Astrocyte (in vitro differentiated cells and primary cell): ENCODE results near the gene HHIPL2. TPM values are rescaled to one million over a fixed set of nuclear protein-coding genes. Genes with fewer than 3 reads are reported as not detected.

Experiments
- DNase-seq: peaks from one replicate; pipeline ENCODE4 v3.0.0-alpha.2; 2010; ENCODE audit warnings: low read depth
- FAIRE-seq: peaks from 2 replicates; lab custom pipeline; 2011; peaks lifted over from hg19 to GRCh38; lab: Jason Lieb, UNC
- H2AFZ ChIP-seq: 2 replicates; pipeline ENCODE4 v1.6.0; 2012; ENCODE audit warnings: low read depth, low read length, inconsistent platforms
- H3K27ac ChIP-seq: 2 replicates; pipeline ENCODE4 v1.5.1; 2011; ENCODE audit warnings: low read depth, low read length, inconsistent platforms
- H3K27me3 ChIP-seq: 2 replicates; pipeline ENCODE4 v1.6.0; 2011; ENCODE audit warnings: low read length, inconsistent platforms; ENCODE audit not compliant: insufficient read depth
- H3K36me3 ChIP-seq: 2 replicates; pipeline ENCODE4 v1.5.1; 2011; ENCODE audit warnings: low read length, inconsistent platforms; ENCODE audit not compliant: insufficient read depth
- H3K4me1 ChIP-seq: 2 replicates; pipeline ENCODE4 v1.5.1; 2011; ENCODE audit warnings: low read length, inconsistent platforms; ENCODE audit not compliant: insufficient read depth
- H3K4me2 ChIP-seq: 2 replicates; pipeline ENCODE4 v1.6.0; 2012; ENCODE audit warnings: low read length, inconsistent platforms
- H3K4me3 ChIP-seq: 2 replicates; pipeline ENCODE4 v1.5.1; 2011; ENCODE audit warnings: low read depth, mild to moderate bottlenecking, low read length, inconsistent platforms; ENCODE audit not compliant: insufficient read depth
- H3K79me2 ChIP-seq: 2 replicates; pipeline ENCODE4 v1.6.0; 2012; ENCODE audit warnings: mild to moderate bottlenecking, low read length, inconsistent platforms; ENCODE audit not compliant: insufficient read depth
- H3K9ac ChIP-seq: 2 replicates; pipeline ENCODE4 v1.6.0; 2012; ENCODE audit warnings: mild to moderate bottlenecking, low read length, inconsistent platforms
- H3K9me3 ChIP-seq: 2 replicates; pipeline ENCODE4 v1.5.1; 2012; ENCODE audit warnings: low read depth, mild to moderate bottlenecking, low read length, inconsistent platforms; ENCODE audit not compliant: insufficient read depth
- H4K20me1 ChIP-seq: 2 replicates; pipeline ENCODE4 v1.6.0; 2012; ENCODE audit warnings: low read length, inconsistent platforms; ENCODE audit not compliant: insufficient read depth
- H3K27ac Mint-ChIP-seq: one replicate; pipeline ENCODE4 v1.8.0; 2021; ENCODE audit warnings: mild to moderate bottlenecking, mixed read lengths; ENCODE audit not compliant: unreplicated experiment
- H3K27me3 Mint-ChIP-seq: one replicate; pipeline ENCODE4 v1.8.0; 2021; ENCODE audit warnings: low read depth, mixed read lengths; ENCODE audit not compliant: unreplicated experiment
- H3K36me3 Mint-ChIP-seq: one replicate; pipeline ENCODE4 v1.8.0; 2021; ENCODE audit warnings: low read depth, mixed read lengths; ENCODE audit not compliant: unreplicated experiment
- H3K4me1 Mint-ChIP-seq: one replicate; pipeline ENCODE4 v1.8.0; 2021; ENCODE audit warnings: low read depth, mixed read lengths; ENCODE audit not compliant: unreplicated experiment
- H3K4me3 Mint-ChIP-seq: one replicate; pipeline ENCODE4 v1.8.0; 2021; ENCODE audit warnings: mild to moderate bottlenecking, moderate library complexity, mixed read lengths; ENCODE audit not compliant: unreplicated experiment
- H3K9me3 Mint-ChIP-seq: one replicate; pipeline ENCODE4 v1.8.0; 2021; ENCODE audit warnings: mild to moderate bottlenecking, mixed read lengths; ENCODE audit not compliant: unreplicated experiment
- CTCF ChIP-seq: IDR thresholded peaks from 2 replicates; pipeline ENCODE4 v1.5.1; 2011; ENCODE audit warnings: low read depth, mild to moderate bottlenecking, inconsistent platforms, low read length, moderate library complexity; ENCODE audit not compliant: insufficient read depth
- EZH2 ChIP-seq: IDR thresholded peaks from 2 replicates; pipeline ENCODE4 v1.6.1; 2012; ENCODE audit warnings: mild to moderate bottlenecking, low read length, inconsistent platforms; ENCODE audit not compliant: insufficient read depth
- total RNA-seq: library from RNA; stranded (reverse); gene quantifications from 2 replicates; pipeline ENCODE4 v1.2.1, GENCODE V29; 2021

HHIPL2 gene
- total RNA-seq, 1 donor from 2014 or later: 0.16 TPM

- Histone ChIP-seq H3K4me3 (peak overlapping the region; percentile 6), H3K36me3 (no peaks in the 10 kb centered on the region), H3K9me3 (no peaks in the 10 kb centered on the region), H3K4me1 (peaks cover 19% of the 10 kb centered on the region), H3K27ac (peak overlapping the region; percentile 42), H3K9ac (no peak overlapping the region), H4K20me1 (no peaks in the 10 kb centered on the region), H2AFZ (no peak overlapping the region), H3K79me2 (no peaks in the 10 kb centered on the region), H3K27me3 (peaks cover 2% of the 10 kb centered on the region), H3K4me2 (peak overlapping the region; percentile 73)
- H3K27me3 Mint-ChIP-seq: peaks cover 2% of the 10 kb centered on the region
- H3K4me1 Mint-ChIP-seq: peaks cover 3% of the 10 kb centered on the region
- no peak overlapping the region for H3K27ac Mint-ChIP-seq
- TF ChIP-seq CTCF (no peak), EZH2 (no peak)
- peak overlapping the region; percentile 34 for H3K4me3 Mint-ChIP-seq
- FAIRE-seq (peak; percentile 52), DNase-seq (peak; percentile 67)
- H3K36me3 Mint-ChIP-seq: no peaks in the 10 kb centered on the region
- peaks cover 1% of the 10 kb centered on the region for H3K9me3 Mint-ChIP-seq
These were observed 1.2 kb downstream of the HHIPL2 start for GRCh38 chr1:222546548-222547259.

DNA sequence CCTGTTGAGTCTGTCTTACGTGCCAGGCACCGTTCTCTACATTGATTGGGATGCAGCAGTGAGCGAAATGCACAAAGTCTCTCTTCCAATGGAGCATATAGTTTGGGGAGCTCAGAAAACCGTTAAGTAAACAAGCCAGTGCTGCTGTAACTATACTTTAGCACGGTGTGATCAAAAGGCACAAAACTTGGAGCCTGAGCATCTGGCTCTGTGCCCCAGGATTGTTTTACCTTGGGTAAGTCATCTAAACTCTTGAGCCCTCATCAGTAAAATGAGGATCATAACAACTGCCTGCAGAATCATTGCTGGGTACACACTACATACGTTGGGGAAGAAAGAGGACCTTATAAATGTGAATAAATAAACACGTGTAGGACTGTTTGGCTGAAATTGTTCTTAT, 1.8 kb downstream of the HHIPL2 start:
- H3K4me2 ChIP-seq: peak overlapping the region; percentile 73
- TF ChIP-seq CTCF (no peak), EZH2 (no peak)
- H4K20me1 ChIP-seq: no peaks in the 10 kb centered on the region
- Mint-ChIP-seq H3K4me1 (peaks cover 3% of the 10 kb centered on the region), H3K36me3 (no peaks in the 10 kb centered on the region), H3K27me3 (peaks cover 2% of the 10 kb centered on the region), H3K27ac (no peak overlapping the region), H3K9me3 (peaks cover 1% of the 10 kb centered on the region), H3K4me3 (peak overlapping the region; percentile 17)
- DNase-seq: no peak
- H3K79me2 ChIP-seq: no peaks in the 10 kb centered on the region
- no peak for FAIRE-seq
- no peak overlapping the region for H3K4me3 ChIP-seq
- H3K9ac ChIP-seq: no peak overlapping the region
- H3K4me1 ChIP-seq: peaks cover 19% of the 10 kb centered on the region
- H3K27ac ChIP-seq: no peak overlapping the region
- no peaks in the 10 kb centered on the region for H3K9me3 ChIP-seq
- H3K27me3 ChIP-seq: peaks cover 2% of the 10 kb centered on the region
- H2AFZ ChIP-seq: no peak overlapping the region
- H3K36me3 ChIP-seq: no peaks in the 10 kb centered on the region

DNA sequence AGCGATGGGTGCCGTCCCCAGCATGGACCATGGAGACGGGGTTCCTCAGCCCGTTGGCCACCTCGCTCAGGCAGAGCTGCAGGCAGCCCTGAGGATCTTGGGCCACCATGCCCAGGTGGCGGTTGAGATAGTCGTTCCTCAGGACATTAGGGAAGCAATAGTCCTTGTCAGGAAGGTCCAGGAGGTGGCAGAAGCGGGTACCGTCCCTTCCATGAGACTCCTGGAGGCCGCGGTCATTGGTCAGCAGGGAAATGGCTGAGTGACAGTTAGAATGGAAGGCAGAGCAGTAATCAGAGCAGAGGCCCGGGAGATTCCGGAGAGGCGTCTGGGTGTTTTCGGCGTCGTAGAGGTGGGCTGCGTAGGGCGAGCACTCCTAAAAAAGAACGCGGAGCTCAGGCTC, 4.1 kb downstream of the HHIPL2 start:
- Mint-ChIP-seq H3K4me3 (no peak overlapping the region), H3K27ac (no peak overlapping the region), H3K27me3 (peaks cover 2% of the 10 kb centered on the region), H3K4me1 (peaks cover 6% of the 10 kb centered on the region), H3K36me3 (no peaks in the 10 kb centered on the region), H3K9me3 (peaks cover 1% of the 10 kb centered on the region)
- H3K4me3 ChIP-seq: no peak overlapping the region
- no peak for FAIRE-seq
- no peak overlapping the region for H3K9ac ChIP-seq
- H3K27ac ChIP-seq: no peak overlapping the region
- H3K4me2 ChIP-seq: no peak overlapping the region
- no peaks in the 10 kb centered on the region for H3K9me3 ChIP-seq
- no peaks in the 10 kb centered on the region for H3K36me3 ChIP-seq
- no peak overlapping the region for H2AFZ ChIP-seq
- TF ChIP-seq EZH2: no peak
- no peak for TF ChIP-seq CTCF
- no peaks in the 10 kb centered on the region for H4K20me1 ChIP-seq
- peaks cover 19% of the 10 kb centered on the region for H3K4me1 ChIP-seq
- H3K27me3 ChIP-seq: peaks cover 2% of the 10 kb centered on the region
- no peak for DNase-seq
- H3K79me2 ChIP-seq: no peaks in the 10 kb centered on the region
